NCI-H1092 (cell line): Measurements from ENCODE around the gene OR8B4.
"Not testable (repeated sequence)": the region's sequence is repeated elsewhere in the genome, so short reads cannot be mapped to it uniquely, and the experiment has no call there.

Experiments used
- DNase-seq: peaks from one replicate; lab custom pipeline; 2025; lab: John Stamatoyannopoulos, UW

Gene OR8B4

GRCh38 chr11:124424384-124424921 is at the start of gene OR8B4:
Gene OR8B4 (minus strand): TSS chr11:124424871. CDS start chr11:124424871, 0 bp downstream.
- no peak for DNase-seq

GRCh38 chr11:124474079-124474478 is 49.4 kb upstream of the OR8B4 start:
- DNase-seq = no peak

GRCh38 chr11:124473476-124473875 is 48.8 kb upstream of the OR8B4 start:
- DNase-seq = no peak

GRCh38 chr11:124470561-124471227 is 46.0 kb upstream of the OR8B4 start:
- DNase-seq = no peak

GRCh38 chr11:124467381-124467927 is 42.8 kb upstream of the OR8B4 start:
- DNase-seq = no peak

GRCh38 chr11:124465368-124465767 is 40.7 kb upstream of the OR8B4 start:
- no peak for DNase-seq

GRCh38 chr11:124463990-124464389 is 39.3 kb upstream of the OR8B4 start:
- DNase-seq = no peak

- no peak for DNase-seq
Measured at GRCh38 chr11:124463324-124463723, 38.7 kb upstream of the OR8B4 start.

GRCh38 chr11:124460459-124460858 is 35.8 kb upstream of the OR8B4 start:
- DNase-seq = no peak

GRCh38 chr11:124459379-124459778 is 34.7 kb upstream of the OR8B4 start:
- not testable (repeated sequence) for DNase-seq

- DNase-seq = no peak
Measured at GRCh38 chr11:124454552-124454951, 29.9 kb upstream of the OR8B4 start.

GRCh38 chr11:124446916-124447315 is 22.2 kb upstream of the OR8B4 start:
- DNase-seq = no peak

- DNase-seq = no peak
Measured at GRCh38 chr11:124445646-124446150, 21.0 kb upstream of the OR8B4 start, which contains the start of gene OR8B8. Gene OR8B8 (minus strand): TSS chr11:124445696. CDS start chr11:124441085, 4,611 bp downstream.

- no peak for DNase-seq
Measured at GRCh38 chr11:124442847-124443246, 18.2 kb upstream of the OR8B4 start.

GRCh38 chr11:124442442-124442841 is 17.8 kb upstream of the OR8B4 start:
- no peak for DNase-seq

- DNase-seq = no peak
Measured at GRCh38 chr11:124441519-124441918, 16.8 kb upstream of the OR8B4 start.

GRCh38 chr11:124441081-124441480 is 16.4 kb upstream of the OR8B4 start:
- no peak for DNase-seq

GRCh38 chr11:124440608-124441007 is 15.9 kb upstream of the OR8B4 start:
- no peak for DNase-seq

GRCh38 chr11:124434699-124435098 is 10.0 kb upstream of the OR8B4 start:
- DNase-seq = no peak

GRCh38 chr11:124429599-124429998 is 4.9 kb upstream of the OR8B4 start:
- no peak for DNase-seq

- DNase-seq = no peak
Measured at GRCh38 chr11:124421043-124421442, 3.6 kb downstream of the OR8B4 start.

GRCh38 chr11:124415356-124415923 is 9.2 kb downstream of the OR8B4 start:
- peak; percentile 3 for DNase-seq

- DNase-seq = no peak
Measured at GRCh38 chr11:124409906-124410305, 14.8 kb downstream of the OR8B4 start.
